Renal cortical epithelial cell (primary cell): Measurements from ENCODE around the gene TIPIN. TPM values are rescaled to one million over a fixed set of nuclear protein-coding genes. Genes with fewer than 3 reads are reported as not detected.

ENCODE experiments used
- DNase-seq: peaks from one replicate; pipeline ENCODE4 v3.0.0-alpha.2; 2011; ENCODE audit warnings: low read depth
- total RNA-seq: library from RNA; depleted of rRNA; stranded (reverse); fragments of >200 nt; gene quantifications from 2 replicates; pipeline ENCODE4 v1.2.3, GENCODE V29; 2014

Gene TIPIN
- total RNA-seq, 1 donor from 2014 or later, result 8.7 TPM

DNA sequence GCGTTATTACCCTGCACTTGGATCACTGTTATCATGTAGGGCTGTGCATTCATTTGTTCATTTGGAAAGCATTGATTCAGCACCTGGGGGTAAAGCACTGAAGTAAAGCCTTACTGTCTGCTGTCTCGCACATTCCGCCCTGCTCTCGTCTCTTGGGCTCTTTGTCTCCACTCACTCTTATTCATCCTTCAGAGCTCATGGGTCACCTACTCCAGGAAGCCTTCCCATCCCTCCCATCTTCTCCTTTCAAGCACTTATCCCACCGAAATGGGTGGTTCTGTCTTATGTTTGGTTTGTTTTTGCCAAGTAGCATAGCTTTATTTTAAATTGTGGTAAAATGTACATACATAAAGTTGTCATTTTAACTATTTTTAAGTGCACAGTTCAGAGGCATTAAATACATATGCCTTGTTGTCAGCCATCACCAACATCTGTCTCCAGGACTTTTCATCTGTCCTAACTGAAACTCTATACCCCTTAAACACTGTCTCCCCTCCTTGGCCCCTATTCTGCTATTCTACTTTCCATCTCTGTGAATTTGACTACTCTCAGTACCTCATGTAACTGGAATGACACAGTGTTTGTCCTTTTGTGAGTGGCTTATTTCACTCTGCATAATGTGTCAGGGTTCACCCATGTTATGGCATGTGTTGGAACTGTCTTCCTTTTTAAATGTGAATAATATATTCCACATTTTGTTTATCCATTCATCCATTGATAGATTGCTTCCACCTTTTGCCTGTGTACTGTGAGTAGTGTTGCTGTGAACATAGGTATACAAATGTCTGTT, 53.8 kb downstream of the TIPIN start:
- no peak for DNase-seq

DNA sequence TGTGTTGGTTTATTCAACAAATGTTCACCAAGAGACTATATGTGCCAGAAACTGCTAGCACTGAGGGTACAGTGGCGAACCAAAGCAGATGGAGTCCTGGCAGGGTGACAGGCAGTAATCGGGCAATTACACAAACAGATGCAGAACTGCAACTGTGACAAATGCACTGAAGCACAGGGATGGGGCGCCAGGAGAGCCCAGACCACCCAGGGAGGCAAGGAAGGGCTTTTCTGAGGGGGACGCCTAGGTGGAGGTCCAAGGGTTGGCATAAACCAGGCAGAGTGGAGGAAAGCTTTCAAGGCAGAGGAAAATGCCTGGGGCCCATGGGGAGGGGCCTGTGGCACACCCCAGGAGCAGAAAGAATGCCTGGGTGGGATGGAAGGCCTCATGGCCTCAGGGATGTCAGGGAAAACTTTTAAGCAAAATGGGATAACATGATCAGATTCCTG, 57.7 kb downstream of the TIPIN start:
- DNase-seq, result no peak

DNA sequence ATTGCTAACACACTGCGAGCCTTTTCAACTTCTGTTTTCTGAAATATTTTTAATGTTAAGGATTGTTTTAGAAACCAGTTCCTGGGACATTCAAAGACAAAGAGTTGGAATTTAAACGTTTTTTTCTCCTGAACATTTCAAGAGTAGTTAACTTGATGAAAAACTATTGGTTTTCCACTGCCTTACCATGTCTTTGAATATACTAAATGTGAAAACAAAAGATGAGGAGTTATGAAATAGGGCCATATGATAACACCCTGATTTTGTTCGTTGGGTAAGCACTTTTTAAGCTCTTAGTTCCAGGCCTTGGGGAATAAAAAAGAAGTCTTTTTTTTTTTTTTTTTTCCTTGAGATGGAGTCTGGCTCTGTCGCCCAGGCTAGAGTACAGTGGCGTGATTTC, 60.3 kb downstream of the TIPIN start:
- no peak for DNase-seq

DNA sequence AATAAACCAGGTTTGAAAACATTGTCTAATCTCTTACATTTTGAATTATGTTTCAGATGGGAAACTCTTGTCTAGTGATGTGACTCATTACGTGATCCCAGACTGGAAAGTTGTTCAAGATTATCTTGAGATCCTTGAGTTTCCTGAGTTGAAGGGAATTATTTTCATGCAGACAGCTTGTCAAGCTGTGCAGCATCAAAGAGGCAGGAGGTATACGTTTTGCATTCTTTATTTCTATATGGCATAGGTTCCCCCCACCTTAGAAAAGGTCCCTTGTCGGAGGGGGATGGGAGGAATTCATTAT, 61.6 kb downstream of the TIPIN start:
- no peak for DNase-seq

DNA sequence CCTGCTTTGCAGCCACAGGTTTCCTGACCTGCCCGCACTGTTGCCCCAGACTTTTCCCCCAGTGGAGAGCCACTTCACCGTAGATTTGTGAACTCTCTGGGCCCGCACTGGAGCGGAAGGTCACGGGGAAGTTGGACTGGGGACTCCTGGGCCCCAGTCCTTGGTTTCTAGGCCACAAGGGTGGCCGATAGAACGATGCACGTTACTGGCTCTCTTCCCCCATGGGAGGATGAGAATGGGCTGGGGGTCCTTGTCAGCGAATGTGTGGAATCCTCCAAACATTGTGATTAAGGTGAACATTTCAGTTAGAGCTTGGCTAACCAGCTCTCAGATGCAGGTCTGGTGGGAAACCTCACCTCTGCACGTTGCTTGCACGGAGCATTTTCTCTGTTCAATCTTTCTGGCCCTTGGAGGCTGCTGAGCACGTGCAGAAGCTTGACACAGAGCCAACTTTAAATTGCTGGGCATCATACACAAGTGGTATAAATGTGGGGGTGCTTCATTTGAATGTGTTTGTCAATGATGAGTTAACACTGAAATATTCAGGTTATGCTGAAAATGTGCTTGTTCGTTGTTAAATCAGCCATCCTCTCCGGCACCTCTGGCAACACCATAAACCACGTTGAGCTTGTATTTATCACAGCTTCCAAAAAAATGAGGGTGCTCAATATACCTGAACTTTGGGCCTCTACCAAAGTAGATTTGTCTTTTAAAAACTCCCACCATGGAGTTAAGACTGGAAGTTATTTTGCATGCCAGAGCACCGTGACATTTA, 62.1 kb downstream of the TIPIN start:
- peak; percentile 83 for DNase-seq

DNA sequence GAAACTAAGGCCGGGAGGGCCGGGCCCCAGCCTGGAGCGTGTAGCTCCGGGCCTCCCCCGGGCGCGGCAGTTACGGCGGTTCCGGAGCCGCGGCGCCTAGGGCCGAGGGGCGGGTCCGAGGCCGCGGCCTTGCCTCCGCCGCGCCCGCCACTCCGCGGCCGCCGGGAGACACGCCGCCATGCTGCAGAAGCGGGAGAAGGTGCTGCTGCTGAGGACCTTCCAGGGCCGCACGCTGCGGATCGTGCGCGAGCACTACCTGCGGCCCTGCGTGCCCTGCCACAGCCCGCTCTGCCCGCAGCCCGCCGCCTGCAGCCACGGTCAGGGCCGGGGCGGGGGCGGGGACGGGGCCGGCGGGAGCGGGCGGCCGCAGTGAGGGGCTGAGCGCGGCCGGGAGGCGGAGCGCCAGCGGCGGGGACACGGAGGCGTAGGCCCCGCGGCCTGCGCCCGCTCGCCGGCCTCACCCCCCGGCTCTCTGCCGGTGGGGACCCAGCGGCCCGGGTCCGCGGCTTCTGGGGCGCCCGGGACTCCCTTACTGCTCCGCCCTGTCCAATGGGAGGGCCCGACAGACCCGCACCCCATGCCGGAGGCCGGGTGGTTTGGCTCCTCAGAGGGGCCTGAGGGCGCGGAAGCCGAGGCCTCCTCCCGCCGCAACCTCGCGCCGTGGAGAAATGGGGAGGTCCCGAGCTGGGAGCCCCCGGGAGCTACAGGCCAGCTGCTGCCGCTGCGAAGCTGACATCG, 62.9 kb downstream of the TIPIN start, which contains the start of gene DIS3L:
TSS of gene DIS3L (plus strand) at position 150 of the 738 bp plus-strand sequence. CDS start at position 179, 29 bp downstream.
- DNase-seq, result peak; percentile 13

DNA sequence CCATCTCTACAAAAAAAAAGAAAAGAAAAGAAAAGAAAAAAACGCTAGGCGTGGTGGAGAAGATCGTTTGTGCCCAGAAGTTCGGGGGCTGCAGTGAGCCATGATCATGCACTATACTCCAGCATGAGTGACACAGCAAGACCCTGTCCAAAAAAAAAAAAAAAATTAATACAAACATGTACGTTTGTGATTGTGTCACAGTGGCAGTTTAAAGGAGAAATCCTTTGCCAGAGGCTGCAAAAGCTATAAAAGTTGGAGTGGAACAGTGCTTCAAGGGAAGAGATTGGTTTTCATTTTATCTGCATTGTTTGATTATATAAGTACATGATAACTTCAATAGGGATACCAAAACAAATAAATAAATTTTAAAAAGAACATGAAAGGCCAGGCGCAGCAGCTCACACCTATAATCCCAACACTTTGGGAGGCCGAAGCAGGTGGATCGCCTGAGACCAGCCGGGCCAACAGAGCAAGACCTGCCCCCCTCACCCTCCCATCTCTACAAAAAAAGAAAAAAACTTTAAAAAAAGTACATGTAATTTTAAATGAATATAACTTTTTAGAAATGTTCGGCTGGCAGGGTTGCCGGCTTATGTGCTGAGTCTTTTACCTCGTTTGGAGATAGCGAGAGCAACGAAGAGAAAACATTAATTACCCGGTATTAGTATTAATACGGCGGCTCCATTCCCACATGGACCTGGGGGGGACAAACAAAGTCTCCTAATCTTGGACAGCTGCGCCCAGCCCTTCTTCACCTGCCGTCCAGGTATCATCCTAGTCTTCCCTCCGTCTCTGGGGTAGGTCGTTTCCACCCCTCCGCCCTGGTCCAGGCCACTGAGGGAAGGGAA, 63.7 kb downstream of the TIPIN start:
- no peak for DNase-seq

DNA sequence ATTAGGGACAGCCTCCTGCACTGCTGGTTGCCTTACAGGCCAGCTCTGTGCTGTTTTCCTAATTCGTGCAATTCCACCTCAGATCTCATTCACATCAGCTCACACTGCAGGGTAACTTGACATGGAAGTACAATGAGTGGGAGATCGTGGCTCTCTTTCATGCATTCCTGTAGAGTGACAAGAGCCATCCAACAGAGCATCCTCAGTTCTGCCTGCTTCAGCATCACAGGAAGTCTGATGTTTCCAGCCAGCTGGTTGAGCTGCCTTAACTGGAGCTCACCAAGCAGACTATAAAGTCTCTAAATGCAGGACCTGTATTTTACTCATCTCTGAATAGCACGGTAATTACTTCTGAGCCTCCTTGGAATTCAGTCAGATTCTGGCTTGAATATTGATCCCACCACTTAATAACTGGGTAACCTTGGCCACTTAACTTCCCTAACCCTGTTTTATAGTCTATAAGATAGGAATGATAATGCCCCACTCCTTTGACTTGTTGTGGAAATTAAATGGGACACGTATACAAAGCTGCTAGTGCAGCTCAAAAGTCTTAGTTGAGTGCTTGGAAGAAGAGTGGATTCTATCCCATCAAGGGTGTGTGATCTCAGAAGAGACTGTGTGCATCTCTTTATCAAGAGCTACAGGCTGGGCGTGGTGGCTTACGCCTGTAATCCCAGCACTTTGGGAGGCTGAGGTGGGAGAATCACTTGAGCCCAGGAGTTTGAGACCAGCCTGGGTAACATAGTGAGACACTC, 64.5 kb downstream of the TIPIN start:
- no peak for DNase-seq

DNA sequence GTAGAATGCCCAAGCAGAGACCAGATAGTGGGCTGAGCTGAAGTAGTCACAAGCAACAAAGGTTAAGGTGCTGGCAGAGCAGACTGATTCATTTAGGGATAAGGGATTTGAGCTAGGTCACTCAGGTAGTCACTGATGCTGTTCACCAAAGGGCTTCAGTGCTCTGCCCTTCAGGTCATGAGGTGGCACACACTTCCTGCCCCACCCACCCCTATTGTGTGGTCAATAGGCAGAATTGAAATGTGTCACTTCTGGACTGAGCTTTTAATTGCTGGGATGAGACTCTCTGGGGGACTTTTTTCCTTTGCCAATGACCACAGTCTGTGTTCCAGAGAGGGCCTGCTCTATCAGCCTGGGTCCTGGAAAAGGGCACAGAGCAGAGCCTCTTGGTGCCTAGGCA, 66.0 kb downstream of the TIPIN start:
- DNase-seq, result no peak

DNA sequence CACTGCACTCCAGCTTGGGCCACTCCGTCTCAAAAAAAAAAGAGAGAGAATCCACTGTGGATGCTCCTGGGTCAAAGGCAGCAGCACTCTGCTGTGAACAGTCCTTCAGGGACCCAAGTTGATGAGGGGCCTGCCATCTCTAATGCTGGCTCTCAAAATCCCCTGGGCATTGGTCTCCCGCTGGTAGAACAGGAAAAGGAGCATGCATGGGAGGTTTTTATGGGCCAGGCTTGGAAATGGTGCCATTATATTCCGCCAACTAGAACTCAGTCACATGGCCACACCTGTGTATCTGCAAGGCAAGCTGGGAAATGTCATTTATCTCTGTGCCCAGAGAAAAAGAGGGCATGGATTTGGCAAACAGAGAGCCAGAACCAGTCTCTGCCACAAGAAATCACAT, 66.5 kb downstream of the TIPIN start:
- no peak for DNase-seq

DNA sequence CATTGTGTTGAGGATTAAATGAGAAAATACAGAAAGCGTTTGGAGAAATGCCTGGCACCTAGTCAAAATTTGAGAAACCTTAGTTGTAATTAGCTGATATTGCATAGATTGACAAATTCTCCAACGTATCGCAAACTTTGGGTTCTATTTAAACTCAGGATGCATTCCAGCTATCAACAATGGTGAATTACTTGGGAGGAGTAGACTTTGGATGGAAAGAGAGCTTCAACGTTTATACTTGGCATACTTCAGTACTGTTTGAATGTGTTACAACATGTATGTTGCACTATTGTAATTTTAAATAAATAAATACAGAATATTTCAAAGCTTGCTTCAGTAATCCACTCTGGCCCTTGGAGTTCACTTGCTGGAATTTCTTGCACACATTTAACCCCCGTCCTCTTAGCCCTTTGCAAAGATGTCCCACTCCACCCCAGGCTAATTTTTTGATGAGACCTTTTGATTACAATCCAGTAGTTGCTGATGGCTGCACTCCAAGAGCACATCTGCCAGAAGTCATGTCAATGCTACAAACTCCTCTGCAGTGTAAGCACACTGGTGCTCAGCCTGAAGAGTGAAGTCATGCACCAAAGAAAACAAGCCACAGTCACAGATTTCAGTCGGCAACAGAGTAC, 67.8 kb downstream of the TIPIN start:
- DNase-seq, result no peak

DNA sequence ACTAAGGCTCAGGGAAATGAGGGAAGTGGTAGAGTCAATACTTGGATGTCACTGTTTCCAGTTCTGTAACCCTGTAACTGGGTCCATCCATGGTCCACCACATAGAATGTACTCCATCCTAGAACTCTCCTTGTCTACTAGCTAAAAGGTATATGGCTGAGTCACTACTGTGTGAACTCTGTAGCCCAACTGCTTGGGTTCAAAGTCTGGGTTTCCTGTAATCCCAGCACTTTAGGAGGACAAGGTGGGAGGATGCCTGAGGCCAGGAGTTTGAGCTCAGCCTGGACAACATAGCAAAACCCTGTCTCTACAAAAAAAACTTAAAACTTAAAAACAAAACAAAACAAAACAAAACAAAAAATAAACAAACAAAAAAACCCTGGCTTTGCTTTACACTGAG, 68.4 kb downstream of the TIPIN start:
- DNase-seq, result no peak

DNA sequence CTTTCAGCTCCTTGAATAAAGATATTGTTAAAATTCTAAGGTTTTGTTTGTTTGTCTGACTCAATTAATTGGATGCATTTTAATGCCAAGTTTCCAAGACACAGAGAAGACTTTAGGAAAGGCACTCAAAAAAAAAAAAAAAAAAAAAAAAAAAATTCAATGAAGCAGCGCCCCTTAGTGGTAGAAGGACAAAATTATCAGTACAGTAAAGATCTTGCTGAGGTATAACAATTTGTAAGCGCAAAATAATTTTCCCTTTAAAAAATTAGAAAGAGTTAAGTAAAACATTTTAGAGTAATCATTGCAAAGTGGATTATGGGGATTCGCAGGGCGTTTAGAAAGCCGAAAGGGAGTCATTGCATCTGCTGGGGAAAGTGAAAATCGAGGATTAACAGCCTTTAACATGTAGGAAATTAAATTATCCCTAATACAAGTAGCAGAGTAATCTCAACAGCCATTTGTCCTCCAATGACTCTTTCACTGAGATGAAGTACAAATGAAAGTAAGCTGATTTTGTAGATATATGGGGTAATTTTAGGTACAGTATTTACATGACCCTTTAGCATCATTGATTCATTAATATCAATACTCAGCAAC, 68.9 kb downstream of the TIPIN start:
- DNase-seq, result peak; percentile 18

Other genes starting within 250 kb of the TIPIN start
- gene MEGF11, start 102.9 kb downstream of the TIPIN start, total RNA-seq, result 0.35 and 6.2 TPM in 2 replicates
- gene DIS3L, start 63.1 kb downstream of the TIPIN start, total RNA-seq, result 16.1 and 30.1 TPM in 2 replicates
- gene MAP2K1, start 30.2 kb upstream of the TIPIN start, total RNA-seq, result 53.3 and 63.9 TPM in 2 replicates
- gene SNAPC5, start 141.1 kb upstream of the TIPIN start, total RNA-seq, result 27.1 and 42.3 TPM in 2 replicates
- gene RPL4, start 148.2 kb upstream of the TIPIN start, total RNA-seq, result 2,621 and 2,644 TPM in 2 replicates
- gene ZWILCH, start 148.6 kb upstream of the TIPIN start, total RNA-seq, result 9.7 and 18.9 TPM in 2 replicates
- 0.35 and 0.50 TPM in 2 replicates for gene LCTL, start 209.3 kb upstream of the TIPIN start, total RNA-seq